CD4-positive, alpha-beta T cell treated with Interleukin-12 subunit alpha and Interleukin-12 subunit beta, for 1 hour (primary cell): ENCODE data around the gene COL11A2.
A peak's percentile ranks its signal among the peaks of the same experiment; 100 is the strongest.

Experiments
- DNase-seq: peaks from one replicate; pipeline ENCODE4 v3.0.0-alpha.2; 2020

Gene COL11A2

DNA sequence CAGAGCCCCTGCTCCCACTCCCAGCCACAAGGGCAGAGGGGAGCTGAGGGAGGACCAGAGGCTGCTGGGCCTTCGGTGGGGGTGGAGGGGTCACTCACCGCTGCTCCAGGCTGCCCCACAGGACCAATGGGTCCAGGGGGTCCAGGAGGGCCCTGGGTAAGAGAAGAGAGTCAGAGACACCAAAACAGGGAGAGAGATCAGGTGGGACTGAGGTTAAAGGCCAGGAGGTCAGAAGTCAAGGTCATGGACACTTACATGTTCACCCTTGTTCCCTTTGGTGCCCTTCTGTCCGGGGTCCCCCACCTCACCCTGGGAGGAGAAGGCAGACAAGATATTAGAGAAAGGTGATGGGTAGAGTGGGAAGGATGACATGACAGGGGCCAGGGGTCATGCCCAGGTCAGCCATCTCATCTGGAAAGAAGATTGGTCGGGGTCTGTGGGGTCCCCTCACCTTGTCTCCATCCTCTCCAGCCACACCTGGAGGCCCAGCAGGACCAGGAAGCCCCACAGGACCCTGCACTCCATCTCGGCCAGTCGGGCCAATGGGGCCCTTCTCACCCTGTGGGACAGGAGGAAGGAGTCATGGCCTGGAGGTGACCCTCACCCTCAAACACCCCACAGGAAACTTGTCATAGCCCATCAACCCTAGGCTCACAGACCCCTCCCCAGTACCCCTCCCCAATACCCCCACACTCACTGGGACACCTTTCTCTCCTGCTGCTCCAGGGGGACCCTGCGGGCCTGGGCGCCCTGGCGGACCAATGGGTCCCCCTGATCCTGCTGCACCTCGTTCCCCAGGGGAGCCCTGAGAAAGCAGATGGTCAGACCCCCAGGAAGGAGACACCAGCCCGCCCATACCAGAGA, 21.0 kb downstream of the COL11A2 start:
- DNase-seq = no peak

DNA sequence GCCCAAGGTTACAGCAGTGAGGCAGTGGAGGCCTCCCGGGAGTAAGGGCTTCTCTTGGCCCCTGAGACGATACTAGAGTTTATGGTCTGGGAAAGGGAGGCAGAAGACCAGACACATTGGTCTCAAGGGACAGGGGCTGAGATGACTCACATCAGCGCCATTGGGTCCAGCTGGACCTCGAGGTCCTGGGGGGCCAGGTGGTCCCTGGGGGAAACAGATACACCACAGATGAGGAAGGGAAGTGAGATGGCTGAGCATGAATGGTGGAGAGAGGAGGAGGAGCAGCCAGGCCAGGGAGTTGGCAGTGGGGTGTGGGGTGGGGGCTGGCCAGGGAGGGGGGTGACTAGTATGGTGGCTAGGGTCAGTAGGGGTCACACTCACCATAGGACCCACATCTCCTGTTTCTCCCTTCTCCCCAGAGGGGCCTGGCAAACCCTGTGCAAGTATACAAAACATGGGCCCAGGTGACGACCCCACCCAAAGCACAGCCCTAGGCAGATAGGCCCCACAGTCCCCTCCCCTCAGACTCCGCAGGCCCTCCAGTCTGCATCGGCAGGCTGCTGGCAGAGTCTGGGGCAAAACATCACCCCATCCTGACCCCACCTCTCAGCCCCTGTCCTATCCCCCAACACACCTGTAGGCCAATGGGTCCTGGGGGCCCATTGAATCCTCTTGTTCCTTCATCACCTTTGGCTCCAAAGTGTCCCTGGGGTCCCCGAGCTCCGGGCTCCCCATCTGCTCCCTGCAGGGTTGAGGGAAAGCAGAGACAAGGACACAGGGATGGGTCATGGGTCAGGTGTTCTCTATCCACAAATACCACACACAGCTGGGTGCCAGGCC, 21.9 kb downstream of the COL11A2 start:
- no peak for DNase-seq

DNA sequence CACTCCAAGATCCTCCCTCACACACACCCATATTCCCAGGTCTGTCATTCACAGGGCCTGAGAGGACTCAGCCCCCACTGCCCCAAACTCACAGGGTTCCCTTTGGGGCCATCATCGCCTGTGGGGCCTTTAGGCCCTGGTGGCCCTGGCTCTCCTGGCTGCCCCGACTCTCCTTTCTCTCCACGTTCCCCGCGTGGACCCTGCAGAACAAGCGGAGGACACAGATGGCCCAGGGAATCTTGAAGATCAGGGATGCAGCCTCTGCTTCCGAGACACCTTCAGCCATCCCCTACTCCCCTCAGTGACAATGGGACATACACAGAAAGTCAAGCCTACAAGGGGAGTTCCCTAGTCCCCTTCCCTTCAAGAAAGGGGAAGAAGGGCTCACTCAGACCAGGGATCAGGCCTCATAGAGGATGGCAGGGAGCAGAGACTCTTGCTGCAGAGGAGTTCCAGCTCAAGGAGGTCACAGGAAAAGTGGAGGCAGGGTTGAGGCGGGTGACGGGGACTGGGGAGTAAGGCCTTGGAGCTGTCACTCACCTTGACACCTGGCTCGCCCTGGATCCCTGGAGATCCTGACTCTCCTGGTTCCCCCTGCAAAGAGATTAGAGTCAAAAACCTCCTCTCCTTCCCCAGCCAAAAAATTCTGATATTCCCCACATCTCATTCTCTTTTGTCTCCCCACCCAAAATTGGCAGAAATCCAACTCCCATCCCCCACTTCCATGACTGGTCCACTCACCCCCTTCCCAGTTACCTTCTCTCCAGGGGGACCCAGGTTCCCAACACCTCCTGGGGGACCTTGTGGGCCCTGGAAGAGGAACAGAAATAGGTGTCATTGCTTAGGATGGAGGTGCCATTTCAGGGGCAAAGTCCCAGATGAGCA, 22.7 kb downstream of the COL11A2 start:
- DNase-seq = no peak

DNA sequence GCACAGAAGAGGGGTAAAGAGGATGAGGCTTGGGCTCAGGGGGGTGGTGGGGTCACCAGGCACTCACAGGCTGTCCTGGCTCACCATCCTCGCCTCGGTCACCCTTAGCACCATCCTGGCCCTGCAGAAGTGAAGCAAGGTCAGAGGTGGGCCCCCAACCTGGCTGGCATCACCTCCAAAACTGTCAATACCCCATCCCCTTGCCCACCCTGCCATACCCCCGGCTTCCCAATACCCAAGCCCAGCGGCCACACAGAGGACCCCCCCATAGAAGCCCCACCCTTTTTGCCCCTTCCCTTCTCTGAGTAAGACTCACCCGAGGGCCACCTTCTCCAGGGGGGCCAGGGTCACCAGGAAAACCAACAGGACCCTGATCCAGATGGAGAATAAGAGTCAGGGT, 23.6 kb downstream of the COL11A2 start:
- no peak for DNase-seq

DNA sequence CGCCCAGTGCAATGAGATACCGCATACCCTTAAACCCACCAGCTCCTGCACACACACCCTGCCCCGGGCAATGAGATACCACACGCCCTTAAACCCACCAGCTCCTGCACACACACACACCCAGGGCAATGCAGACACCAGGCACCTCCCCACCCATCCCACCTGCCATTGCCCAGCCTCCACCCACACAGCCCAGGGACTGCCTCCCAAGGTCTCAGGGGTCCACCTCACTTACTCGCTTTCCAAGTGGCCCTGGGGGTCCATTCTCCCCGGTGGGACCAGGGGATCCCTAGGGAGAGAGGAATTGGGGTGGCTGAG, 24.0 kb downstream of the COL11A2 start:
- no peak for DNase-seq

DNA sequence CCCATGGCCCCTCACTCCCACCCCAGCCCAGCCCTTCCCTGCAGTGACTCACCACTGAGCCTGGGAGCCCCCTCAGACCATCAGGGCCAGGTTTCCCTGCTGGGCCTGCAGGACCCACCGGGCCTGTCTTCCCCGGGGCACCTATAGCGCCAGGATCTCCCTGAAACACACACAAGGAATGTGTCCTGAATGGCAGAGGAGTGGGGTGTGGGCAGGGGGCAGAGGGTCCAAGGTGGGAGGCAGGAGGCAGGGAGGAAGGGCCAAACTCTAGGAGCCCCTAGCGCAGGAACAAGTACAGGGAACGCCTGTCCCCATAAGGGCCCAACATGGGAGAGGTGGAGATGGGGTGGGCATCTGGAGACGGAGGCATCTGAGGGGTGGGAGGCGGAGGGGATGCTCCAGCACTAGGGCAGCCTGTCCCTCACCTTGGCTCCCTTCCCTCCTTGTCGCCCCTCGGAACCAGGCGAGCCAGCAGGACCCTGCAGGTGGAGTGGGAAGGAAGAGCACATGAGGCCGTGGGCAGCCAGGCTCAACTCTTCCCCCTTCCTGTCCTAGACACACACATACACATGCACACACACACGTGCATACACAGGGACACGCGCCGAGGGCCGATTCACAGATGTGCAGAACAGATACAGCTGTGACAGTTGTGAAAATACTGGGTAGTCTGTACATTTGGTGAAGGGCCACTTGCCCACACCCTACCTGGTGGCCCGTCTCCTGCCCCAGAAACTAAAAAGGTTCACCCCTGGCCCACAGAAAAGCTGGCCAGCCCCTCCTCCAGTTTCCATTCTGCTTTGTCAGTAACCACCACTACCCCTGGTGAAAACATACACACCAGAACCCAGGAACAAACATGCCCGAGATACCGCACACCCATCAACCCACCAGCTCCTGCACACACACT, 24.6 kb downstream of the COL11A2 start:
- DNase-seq = no peak

DNA sequence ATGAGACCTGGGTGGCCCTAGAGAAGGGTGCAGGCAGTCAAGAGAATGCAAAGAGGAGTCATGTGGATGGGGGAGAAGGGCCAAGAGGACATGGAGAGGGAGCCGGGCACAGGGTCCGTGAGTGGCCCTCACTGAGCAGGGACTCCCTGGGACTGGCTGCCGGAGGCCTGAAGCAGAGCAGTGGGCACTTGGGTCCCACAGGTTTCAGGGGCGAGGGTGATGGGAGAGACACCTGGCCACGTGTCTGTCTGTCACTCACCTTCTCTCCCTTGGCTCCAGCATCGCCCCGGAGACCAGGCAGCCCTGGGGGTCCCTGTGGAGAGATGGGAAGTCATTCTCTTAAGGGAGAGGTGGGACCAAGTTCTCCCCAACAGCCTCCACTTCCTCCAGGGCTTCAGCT, 25.5 kb downstream of the COL11A2 start:
- DNase-seq = no peak

DNA sequence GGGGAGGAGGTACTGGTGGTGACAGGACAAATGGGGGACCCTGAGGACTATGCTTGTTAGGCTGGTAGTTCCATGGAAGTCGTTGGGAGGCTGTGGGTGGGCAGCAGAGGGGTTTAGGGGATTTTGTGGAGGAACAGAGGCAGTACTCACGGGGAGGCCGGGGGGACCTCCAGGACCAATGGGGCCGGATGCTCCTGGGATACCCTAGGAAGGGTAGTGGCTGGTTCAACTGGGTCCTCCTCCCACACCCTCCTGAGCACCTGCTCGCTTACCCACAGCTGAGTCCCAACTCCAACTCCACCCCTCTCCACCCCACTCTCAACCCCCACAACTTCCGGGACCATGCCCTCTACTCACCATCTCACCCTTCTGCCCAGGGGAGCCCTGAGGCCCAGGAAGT, 25.9 kb downstream of the COL11A2 start:
- no peak for DNase-seq

DNA sequence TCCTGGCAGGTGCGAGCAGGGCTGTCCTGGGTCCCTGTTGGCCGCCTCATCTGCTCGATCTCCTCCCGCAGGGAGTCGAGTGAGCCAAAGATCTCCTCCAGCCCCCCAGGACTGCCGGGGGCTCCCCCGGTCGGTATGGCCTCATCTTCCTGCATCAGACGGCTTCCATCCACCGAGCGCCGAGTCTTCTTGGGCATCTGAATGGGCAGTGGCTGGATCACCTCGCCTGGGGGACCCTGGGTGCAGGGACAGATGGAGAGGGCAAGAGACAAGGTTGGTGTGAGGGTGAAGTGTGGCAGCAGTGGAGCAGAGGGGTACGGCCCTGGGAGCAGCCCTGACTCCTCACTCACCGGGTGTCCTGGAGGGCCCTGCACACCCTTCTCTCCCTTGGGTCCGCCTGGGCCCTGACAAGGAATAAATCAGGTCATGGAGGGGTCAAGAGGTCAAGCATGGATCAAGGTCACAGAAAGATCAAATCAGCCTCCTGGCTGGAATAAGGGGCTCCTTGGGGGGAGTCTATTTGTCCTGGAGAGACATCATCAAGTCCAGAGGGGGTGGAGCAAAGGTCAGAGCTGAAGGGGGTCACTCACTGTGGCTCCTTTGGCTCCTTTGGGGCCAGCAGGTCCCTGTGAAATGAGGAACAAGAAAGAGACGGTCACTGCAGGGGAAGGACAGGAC, 26.5 kb downstream of the COL11A2 start:
- DNase-seq = no peak

DNA sequence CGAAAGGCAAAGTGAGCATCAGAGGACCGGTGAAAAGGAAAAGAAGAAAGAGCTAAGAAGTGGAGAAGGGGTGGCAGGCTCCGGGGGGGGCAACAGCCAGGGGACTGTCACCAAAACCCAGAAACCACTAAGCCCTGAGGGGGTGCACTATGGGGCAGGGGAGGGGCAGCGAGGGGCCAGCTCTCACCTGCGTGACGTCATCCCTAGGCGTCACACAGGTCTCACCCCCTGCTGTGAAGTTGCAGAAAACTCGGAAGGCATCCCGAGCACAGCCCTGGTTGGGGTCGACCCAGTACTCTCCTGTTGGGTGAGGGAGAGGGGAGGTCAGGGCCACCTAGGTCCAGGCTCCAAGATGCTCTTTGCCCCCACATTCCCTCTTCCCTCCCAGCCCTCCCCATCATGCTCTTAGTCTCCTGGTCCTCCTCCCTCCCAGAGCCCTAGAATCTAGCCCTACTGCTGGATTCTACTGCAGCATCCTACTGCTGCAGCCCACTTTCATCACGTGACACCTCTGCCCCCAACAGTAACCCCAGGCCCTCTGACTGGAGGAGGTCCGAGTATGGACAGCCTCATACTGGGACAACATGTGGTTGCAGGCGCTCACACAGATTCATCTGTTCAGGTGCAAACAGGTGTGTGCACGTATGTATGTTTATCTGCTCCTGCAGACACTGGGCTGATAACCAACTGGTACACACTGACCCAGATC, 27.4 kb downstream of the COL11A2 start:
- no peak for DNase-seq

DNA sequence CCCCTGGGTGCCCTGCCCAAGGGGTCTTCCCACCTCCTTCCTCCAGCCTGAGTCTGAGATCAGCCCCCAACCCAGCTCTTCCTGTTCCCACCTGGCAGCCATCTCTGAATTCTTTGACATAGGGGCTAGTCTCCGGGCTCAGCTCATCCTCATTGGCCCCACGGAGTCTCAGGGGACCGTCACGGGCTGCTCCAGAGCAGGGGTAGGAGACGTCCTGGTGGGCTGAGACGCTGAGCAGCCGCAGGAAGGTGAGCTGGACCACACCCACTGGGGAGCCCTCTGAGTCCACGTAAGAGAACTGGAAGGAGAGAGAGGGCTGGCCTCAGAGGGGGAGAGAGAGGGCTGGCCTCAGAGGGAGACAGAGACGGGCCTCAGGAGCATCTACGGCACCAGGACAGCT, 28.1 kb downstream of the COL11A2 start:
- DNase-seq = no peak

DNA sequence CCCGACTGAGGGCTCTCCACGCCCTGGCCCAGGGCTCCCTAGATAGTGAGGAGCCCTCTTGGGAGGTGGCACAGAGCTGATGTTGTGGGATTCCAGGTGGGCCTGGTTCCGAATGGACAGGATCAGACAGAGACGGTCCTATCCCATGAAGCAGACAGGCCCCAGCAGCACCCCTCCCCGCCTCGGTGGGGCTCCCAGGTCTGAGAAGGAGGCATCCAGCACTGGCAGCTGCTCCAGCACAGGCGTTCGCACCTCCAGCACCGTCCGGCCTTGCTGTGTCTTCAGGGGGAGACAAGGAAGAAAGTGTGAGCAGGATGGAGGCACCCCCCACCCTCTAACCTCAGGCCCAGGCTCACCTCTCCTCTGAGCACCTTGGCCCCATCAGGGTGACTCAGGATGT, 28.7 kb downstream of the COL11A2 start:
- DNase-seq = no peak

DNA sequence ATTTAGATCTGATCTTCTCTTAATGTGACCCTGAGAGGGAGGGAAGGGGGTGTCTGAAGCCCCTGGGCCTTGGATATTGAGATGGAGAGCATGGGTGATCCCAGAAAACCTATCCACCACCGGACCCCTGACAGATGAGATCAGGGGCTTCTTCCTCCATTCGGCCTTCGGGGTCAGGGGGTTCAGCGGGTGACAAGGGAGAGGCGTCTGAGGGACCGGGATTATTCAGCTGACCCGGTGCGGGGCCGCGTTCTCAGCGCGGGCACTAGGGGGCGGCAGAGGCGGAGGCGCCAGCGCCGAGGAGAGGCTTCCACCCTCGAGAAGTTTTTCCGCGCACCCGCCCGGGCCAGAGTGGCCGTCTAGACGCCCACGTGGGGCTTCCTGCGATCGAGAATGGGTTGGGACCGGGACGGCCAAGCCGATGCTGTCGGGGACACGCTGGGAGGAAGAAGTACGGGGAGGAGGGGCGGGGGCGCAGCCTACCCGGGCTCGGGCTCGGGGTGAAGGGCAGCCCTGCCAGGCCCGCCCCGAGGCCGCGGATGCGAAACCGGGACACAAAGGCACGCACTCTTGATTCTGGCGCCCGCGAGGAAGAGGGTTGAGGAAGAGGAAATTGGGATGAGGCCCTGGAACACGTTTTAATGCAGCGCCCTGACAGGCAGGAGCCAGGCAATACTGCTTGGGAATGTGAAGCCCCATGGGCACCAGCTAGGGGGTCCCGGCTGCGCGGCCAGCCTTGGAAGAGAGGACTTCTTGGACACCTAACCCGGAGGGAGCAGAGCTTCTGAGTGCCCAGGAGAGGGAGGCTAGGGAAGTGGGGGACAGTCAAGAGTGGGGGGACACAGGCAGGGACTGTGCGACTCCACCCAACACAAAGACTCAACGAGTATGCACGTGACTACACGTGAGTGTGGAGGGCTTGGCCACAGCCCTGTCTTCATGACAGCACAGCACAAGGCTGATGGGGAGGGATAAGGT, 30.6 kb downstream of the COL11A2 start:
- DNase-seq = peak; percentile 86

DNA sequence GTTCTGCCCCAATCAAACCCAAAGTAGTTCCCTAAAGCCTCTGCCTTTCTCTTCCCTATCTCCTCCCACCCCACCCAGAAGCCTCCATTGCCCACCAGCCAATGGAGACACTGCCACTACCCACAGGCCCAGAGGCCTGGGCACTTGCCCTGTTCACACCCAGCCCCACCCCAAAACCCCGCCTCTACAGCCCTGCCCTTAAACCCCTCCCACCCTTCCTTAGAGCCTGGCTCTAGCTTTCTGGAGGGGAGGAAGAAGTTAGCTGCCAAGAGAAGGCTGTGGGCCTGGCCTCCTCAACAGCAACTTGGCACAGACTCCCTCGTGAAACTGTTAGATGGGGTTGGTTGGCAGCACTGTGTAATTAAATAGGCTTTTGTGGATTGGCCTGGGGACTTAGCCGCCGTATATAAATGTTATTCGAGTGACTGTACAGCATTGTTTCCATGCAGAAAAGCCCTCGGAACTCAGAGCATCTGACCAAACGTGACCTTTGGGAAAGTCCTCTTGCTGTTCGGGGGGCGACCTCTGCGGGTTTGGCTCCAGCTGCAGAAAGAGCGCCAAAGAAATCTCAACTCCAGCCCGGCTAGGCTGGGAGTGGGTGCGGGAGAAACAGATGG, 31.4 kb downstream of the COL11A2 start:
- no peak for DNase-seq

DNA sequence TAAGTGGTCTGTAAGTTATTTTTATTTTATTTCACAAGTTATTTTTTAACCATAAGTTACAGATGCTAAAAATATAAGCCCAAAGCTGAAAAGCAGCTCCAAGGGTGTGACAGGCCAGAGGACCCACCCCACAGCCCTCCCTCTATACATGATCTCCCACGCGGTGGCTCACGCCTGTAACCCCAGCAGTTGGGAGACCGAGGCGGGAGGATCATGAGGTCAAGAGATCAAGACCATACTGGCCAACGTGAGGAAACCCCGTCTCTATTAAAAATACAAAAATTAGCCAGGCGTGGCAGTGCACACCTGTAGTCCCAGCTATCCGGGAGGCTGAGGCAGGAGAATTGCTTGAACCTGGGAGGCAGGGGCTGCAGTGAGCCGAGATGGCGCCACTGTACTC, 32.2 kb downstream of the COL11A2 start:
- DNase-seq = no peak

DNA sequence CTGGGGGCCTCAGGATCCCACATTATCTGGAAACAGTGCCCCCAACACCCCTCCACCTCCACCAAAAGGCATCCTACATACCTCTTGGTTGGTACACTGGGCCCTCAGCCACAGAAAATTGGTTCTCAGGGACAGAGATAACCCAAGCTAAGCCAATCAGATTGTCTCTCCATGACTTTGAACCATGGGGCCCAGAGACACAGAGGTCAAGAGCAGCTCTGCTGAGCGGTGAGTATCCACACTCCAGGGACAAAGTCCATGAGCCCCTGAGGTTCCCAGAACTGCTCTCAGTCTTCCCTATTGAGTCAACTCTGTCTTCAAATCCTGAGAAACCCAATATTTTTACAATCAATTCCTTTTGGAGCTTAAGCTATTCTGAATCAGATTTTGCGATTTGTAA, 35.3 kb downstream of the COL11A2 start:
- no peak for DNase-seq

DNA sequence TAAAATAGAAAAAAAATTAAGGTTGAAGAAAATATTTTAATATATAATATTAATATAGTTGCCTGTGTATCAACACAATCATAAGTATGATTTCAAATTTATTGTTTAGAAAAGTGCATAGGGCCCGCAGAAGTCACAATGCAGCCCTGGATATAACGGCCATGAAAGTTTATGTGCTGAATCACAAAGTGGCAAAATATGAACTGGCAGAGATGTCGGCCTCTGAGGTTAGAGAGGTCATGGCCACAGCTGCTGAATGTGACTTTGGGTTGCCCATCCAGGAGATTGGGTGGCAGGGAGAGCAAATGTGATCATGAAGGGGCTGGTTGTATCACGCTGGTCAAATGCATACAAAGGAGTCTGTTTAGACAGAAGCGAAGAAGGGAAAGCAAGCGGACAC, 35.7 kb downstream of the COL11A2 start:
- no peak for DNase-seq

DNA sequence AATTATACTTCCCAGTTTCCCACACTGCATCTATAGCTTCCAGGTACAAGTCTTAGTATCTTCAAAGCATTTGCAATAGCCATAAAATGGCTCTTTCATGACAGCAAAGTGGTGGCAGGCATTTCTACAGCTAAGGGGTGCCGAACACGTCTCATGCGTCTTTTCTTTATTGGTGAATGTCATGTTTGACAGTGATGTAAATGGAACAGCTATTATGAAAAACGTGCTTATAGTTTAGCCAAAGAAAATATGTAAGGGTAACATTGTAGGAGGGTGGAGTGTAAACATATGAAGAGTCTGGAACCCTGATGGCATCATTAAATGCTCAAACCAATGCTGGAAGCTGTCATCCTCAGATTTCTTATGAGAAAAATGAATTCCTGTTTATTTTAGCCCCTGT, 37.9 kb downstream of the COL11A2 start:
- no peak for DNase-seq

DNA sequence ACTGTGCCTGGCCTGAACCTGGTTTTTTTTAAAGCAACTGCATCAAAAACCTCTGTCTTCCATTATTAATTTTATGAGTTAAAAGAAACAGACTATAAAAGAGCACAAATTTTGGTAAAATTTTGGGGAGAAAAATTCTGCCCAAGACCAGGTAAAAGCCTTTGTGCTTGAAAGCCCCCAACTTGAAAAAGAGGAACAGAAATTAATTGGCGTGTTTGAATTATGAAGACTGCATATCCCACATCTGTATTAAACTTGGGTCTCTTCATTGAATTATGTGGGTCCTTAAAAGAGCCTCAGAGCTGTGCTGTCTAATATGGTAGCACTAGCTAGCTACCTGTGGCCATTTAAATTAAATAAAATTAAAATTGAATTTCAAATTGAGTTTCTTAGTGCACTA, 41.2 kb downstream of the COL11A2 start:
- DNase-seq = no peak
